Liver (tissue), 9 donors: ENCODE data around the gene TACR2. TPM values are rescaled to one million over a fixed set of nuclear protein-coding genes. Genes with fewer than 3 reads are reported as not detected.

ENCODE experiments used
- DNase-seq: peaks from one replicate; pipeline ENCODE4 v3.0.0-alpha.2; 2017; ENCODE audit warnings: low spot score
- H3K27ac ChIP-seq, 2 donors: one replicate each; pipeline ENCODE4 v1.7.0; 2013; ENCODE audit warnings: inconsistent platforms in 2 of 2, low read length in 2 of 2, control low read depth in 1 of 2, low read depth in 1 of 2, mild to moderate bottlenecking in 1 of 2
- H3K27me3 ChIP-seq, 4 donors: one replicate each; pipeline versions ENCODE4 v1.6.1 to v1.7.0; 2013; ENCODE audit warnings: low read length in 3 of 4, inconsistent platforms in 1 of 4, mild to moderate bottlenecking in 1 of 4, moderate library complexity in 1 of 4; ENCODE audit not compliant: control insufficient read depth in 4 of 4, insufficient read depth in 4 of 4
- H3K36me3 ChIP-seq, 4 donors: one replicate each; pipeline versions ENCODE4 v1.6.1 to v1.7.0; 2013; ENCODE audit warnings: low read length in 3 of 4, mild to moderate bottlenecking in 3 of 4, low read depth in 1 of 4, moderate library complexity in 1 of 4; ENCODE audit not compliant: control insufficient read depth in 4 of 4, insufficient read depth in 3 of 4
- H3K4me1 ChIP-seq, 4 donors: one replicate each; pipeline versions ENCODE4 v1.6.1 to v1.7.0; 2013; ENCODE audit warnings: low read length in 3 of 4, mild to moderate bottlenecking in 3 of 4, moderate library complexity in 1 of 4; ENCODE audit not compliant: control insufficient read depth in 4 of 4, insufficient read depth in 4 of 4
- H3K4me3 ChIP-seq, 3 donors: one replicate each; pipeline versions ENCODE4 v1.6.1 to v1.7.0; 2013; ENCODE audit warnings: low read length in 3 of 3, control low read depth in 1 of 3, low read depth in 1 of 3, mild to moderate bottlenecking in 1 of 3
- H3K9ac ChIP-seq, 2 donors: one replicate each; pipeline ENCODE4 v1.7.0; 2013; ENCODE audit warnings: low read length in 2 of 2, mild to moderate bottlenecking in 2 of 2, moderate library complexity in 2 of 2, control low read depth in 1 of 2, low read depth in 1 of 2
- H3K9me3 ChIP-seq, 4 donors: one replicate each; pipeline versions ENCODE4 v1.6.1 to v1.7.0; 2013; ENCODE audit warnings: low read length in 3 of 4; ENCODE audit not compliant: control insufficient read depth in 4 of 4
- EGR1 ChIP-seq, 2 donors: IDR thresholded peaks; 2 replicates each; pipeline ENCODE4 v1.6.1; 2016 to 2018; ENCODE audit warnings: antibody characterized with exemption in 2 of 2, low read depth in 2 of 2
- FOXA1 ChIP-seq: IDR thresholded peaks from 2 replicates; pipeline ENCODE4 v1.6.1; 2016; ENCODE audit warnings: antibody characterized with exemption
- GABPA ChIP-seq, 2 donors: IDR thresholded peaks in 1 of 2; conservative IDR thresholded peaks in 1 of 2; 2 replicates each; pipeline ENCODE4 v1.6.1; 2016; ENCODE audit warnings: antibody characterized with exemption in 2 of 2, mild to moderate bottlenecking in 1 of 2, moderate library complexity in 1 of 2
- HNF4A ChIP-seq, 2 donors: conservative IDR thresholded peaks; 2 replicates each; pipeline ENCODE4 v1.6.1; 2016; ENCODE audit warnings: antibody characterized with exemption in 2 of 2, mild to moderate bottlenecking in 2 of 2
- JUND ChIP-seq, 2 donors: IDR thresholded peaks; 2 replicates each; pipeline ENCODE4 v1.6.1; 2016; ENCODE audit warnings: antibody characterized with exemption in 2 of 2
- NR2F2 ChIP-seq: IDR thresholded peaks from 2 replicates; pipeline ENCODE4 v1.6.1; 2016; ENCODE audit warnings: antibody characterized with exemption
- RAD21 ChIP-seq, 2 donors: IDR thresholded peaks; 2 replicates each; pipeline ENCODE4 v1.6.1; 2016; ENCODE audit warnings: antibody characterized with exemption in 2 of 2, mild to moderate bottlenecking in 2 of 2
- RXRA ChIP-seq, 2 donors: IDR thresholded peaks; 2 replicates each; pipeline ENCODE4 v1.6.1; 2017 to 2018; ENCODE audit warnings: antibody characterized with exemption in 2 of 2, mild to moderate bottlenecking in 1 of 2
- SP1 ChIP-seq: IDR thresholded peaks from 2 replicates; pipeline ENCODE4 v1.6.1; 2018; ENCODE audit warnings: antibody characterized with exemption, mild to moderate bottlenecking
- TAF1 ChIP-seq: conservative IDR thresholded peaks from 2 replicates; pipeline ENCODE4 v1.6.1; 2016; ENCODE audit warnings: antibody characterized with exemption, mild to moderate bottlenecking
- YY1 ChIP-seq: IDR thresholded peaks from 2 replicates; pipeline ENCODE4 v1.6.1; 2016; ENCODE audit warnings: antibody characterized with exemption, mild to moderate bottlenecking
- WGBS: extraction: QIAGEN DNeasy Blood & Tissue Kit; methylation state at CpG from one replicate; pipeline ENCODE4 v1.1.7; 2013; 5-methylcytosine and 5-hydroxymethylcytosine counted together
- polyA plus RNA-seq, 2 donors: library from polyadenylated mRNA; stranded (reverse) in 1 of 2; unstranded in 1 of 2; fragments of 200-250 nt in 1 of 2; fragments of >200 nt in 1 of 2; fragmentation: Nextera tagmentation in 1 of 2; extraction: Ambion mirVana in 1 of 2; gene quantifications; one replicate each; pipeline versions ENCODE4 v1.2.1 to v1.2.3, GENCODE V29; 2013 to 2015
- total RNA-seq, 2 donors: library from RNA; depleted of rRNA; stranded (reverse); fragments of >200 nt; gene quantifications; one replicate each; pipeline ENCODE4 v1.2.3, GENCODE V29; 2014
- TF ChIP-seq, protein P1 (sequence below): IDR thresholded peaks from 2 replicates; pipeline ENCODE4 v1.6.1; 2016; ENCODE audit warnings: antibody characterized with exemption
- TF ChIP-seq, protein P2 (sequence below): fragments of 150-350 bp; IDR thresholded peaks from 2 replicates; pipeline ENCODE4 v1.5.1; 2017; ENCODE audit warnings: improper control_type of control experiment, low read depth, low read length; ENCODE audit not compliant: missing input control
- TF ChIP-seq, protein P3 (sequence below): IDR thresholded peaks from 2 replicates; pipeline ENCODE4 v1.6.1; 2016; ENCODE audit warnings: antibody characterized with exemption, mild to moderate bottlenecking
- TF ChIP-seq, protein P4 (sequence below): IDR thresholded peaks from 2 replicates; pipeline ENCODE4 v1.6.1; 2016; ENCODE audit warnings: antibody characterized with exemption
- TF ChIP-seq, protein P5 (sequence below): IDR thresholded peaks from 2 replicates; pipeline ENCODE4 v1.6.1; 2016; ENCODE audit warnings: antibody characterized with exemption
- donor health status: healthy.
- donor health status: healthy.
- donor health status: healthy.
- donor health status: healthy.
- donor health status: healthy.

TACR2 gene
- total and polyA plus RNA-seq, 4 donors: 0.08 to 0.18 (median 0.12) TPM; not detected in 1

DNA sequence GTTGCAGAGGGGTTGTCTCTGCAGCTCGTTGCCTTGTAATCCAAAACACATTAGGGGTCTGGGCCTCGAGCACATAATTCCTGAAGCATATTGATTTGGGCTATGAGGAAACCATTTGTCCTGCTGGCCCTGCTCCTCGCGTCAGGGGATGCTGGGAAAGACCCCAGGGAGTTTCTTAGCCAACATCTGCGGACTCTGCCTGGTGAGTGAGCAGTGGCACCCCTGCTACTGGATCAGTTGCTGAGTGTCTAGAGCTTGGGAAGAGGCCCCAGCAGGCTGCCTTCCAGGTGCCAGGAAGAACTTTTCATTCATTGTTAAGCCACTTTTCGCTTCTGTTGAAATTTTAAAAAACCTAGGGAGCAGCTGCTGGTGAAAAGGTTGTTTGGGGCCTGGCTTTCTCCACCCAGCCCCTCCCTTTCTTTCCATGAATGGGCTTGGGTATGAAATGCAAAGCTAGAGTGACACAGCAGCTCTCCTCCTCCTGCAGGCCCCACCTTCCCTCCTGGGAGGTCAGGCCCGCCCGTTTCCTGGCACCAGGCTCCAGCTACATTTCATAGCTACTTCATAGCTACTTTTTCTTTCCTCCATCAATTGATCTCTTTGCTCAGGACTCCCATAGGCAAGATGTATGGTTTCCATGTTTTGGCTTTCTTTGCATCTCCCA lies 26.8 kb downstream of the TACR2 start:
- no peaks in the 10 kb centered on the region for H3K27me3 ChIP-seq
- H3K4me3 ChIP-seq: no peak overlapping the region
- TF ChIP-seq, protein P1, sequence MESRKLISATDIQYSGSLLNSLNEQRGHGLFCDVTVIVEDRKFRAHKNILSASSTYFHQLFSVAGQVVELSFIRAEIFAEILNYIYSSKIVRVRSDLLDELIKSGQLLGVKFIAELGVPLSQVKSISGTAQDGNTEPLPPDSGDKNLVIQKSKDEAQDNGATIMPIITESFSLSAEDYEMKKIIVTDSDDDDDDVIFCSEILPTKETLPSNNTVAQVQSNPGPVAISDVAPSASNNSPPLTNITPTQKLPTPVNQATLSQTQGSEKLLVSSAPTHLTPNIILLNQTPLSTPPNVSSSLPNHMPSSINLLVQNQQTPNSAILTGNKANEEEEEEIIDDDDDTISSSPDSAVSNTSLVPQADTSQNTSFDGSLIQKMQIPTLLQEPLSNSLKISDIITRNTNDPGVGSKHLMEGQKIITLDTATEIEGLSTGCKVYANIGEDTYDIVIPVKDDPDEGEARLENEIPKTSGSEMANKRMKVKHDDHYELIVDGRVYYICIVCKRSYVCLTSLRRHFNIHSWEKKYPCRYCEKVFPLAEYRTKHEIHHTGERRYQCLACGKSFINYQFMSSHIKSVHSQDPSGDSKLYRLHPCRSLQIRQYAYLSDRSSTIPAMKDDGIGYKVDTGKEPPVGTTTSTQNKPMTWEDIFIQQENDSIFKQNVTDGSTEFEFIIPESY: no peak
- TF ChIP-seq FOXA1: no peak
- no peak for TF ChIP-seq YY1
- TF ChIP-seq SP1: no peak
- TF ChIP-seq, protein P2, sequence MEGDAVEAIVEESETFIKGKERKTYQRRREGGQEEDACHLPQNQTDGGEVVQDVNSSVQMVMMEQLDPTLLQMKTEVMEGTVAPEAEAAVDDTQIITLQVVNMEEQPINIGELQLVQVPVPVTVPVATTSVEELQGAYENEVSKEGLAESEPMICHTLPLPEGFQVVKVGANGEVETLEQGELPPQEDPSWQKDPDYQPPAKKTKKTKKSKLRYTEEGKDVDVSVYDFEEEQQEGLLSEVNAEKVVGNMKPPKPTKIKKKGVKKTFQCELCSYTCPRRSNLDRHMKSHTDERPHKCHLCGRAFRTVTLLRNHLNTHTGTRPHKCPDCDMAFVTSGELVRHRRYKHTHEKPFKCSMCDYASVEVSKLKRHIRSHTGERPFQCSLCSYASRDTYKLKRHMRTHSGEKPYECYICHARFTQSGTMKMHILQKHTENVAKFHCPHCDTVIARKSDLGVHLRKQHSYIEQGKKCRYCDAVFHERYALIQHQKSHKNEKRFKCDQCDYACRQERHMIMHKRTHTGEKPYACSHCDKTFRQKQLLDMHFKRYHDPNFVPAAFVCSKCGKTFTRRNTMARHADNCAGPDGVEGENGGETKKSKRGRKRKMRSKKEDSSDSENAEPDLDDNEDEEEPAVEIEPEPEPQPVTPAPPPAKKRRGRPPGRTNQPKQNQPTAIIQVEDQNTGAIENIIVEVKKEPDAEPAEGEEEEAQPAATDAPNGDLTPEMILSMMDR: no peak
- no peak for TF ChIP-seq TAF1
- TF ChIP-seq, protein P3, sequence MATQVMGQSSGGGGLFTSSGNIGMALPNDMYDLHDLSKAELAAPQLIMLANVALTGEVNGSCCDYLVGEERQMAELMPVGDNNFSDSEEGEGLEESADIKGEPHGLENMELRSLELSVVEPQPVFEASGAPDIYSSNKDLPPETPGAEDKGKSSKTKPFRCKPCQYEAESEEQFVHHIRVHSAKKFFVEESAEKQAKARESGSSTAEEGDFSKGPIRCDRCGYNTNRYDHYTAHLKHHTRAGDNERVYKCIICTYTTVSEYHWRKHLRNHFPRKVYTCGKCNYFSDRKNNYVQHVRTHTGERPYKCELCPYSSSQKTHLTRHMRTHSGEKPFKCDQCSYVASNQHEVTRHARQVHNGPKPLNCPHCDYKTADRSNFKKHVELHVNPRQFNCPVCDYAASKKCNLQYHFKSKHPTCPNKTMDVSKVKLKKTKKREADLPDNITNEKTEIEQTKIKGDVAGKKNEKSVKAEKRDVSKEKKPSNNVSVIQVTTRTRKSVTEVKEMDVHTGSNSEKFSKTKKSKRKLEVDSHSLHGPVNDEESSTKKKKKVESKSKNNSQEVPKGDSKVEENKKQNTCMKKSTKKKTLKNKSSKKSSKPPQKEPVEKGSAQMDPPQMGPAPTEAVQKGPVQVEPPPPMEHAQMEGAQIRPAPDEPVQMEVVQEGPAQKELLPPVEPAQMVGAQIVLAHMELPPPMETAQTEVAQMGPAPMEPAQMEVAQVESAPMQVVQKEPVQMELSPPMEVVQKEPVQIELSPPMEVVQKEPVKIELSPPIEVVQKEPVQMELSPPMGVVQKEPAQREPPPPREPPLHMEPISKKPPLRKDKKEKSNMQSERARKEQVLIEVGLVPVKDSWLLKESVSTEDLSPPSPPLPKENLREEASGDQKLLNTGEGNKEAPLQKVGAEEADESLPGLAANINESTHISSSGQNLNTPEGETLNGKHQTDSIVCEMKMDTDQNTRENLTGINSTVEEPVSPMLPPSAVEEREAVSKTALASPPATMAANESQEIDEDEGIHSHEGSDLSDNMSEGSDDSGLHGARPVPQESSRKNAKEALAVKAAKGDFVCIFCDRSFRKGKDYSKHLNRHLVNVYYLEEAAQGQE: no peak
- no peak for TF ChIP-seq GABPA (IDR thresholded peaks at IDR 0.05 in 1 of 2, conservative IDR thresholded peaks at IDR 0.05 in 1 of 2)
- no peak overlapping the region for H3K9ac ChIP-seq
- WGBS: 87% methylated on average over 8 of the region's 8 CpGs
- no peaks in the 10 kb centered on the region for H3K36me3 ChIP-seq
- no peak overlapping the region for H3K27ac ChIP-seq
- H3K4me1 ChIP-seq: no peaks in the 10 kb centered on the region
- no peaks in the 10 kb centered on the region for H3K9me3 ChIP-seq
- DNase-seq: peak; percentile 51

DNA sequence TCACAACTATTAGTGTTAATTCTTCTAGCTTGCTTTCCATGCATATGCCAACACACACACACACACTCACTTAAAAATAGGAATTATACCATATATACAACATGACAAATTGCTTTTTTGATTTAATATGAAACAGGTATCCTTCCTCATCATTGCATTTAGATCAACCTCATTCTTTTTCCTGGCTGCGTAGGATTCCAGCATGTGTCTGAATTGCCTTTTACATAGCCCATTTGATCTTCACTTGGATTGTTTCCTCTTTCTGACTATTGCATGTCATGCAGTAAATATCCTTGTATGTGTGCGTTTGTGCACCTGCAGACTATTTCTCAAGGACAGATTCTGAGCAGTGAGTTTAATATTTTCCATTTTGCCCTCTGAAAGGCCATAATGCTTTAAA lies 28.2 kb downstream of the TACR2 start:
- H3K4me1 ChIP-seq: no peaks in the 10 kb centered on the region
- H3K27ac ChIP-seq: no peak overlapping the region
- H3K9me3 ChIP-seq: no peaks in the 10 kb centered on the region
- no peaks in the 10 kb centered on the region for H3K27me3 ChIP-seq
- H3K36me3 ChIP-seq: peaks cover 0 to 4% (median 0%) of the 10 kb centered on the region in 4 donors
- no peak overlapping the region for H3K4me3 ChIP-seq
- TF ChIP-seq HNF4A (conservative IDR thresholded peaks at IDR 0.05) (no peak), NR2F2 (no peak), RAD21 (IDR thresholded peaks at IDR 0.05) (no peak), FOXA1 (no peak), JUND (IDR thresholded peaks at IDR 0.05) (no peak), EGR1 (IDR thresholded peaks at IDR 0.05; ENCODE audit: low read depth in 2 of 2) (no peak), RXRA (IDR thresholded peaks at IDR 0.05) (no peak)
- TF ChIP-seq, protein P2: no peak
- TF ChIP-seq, protein P4, sequence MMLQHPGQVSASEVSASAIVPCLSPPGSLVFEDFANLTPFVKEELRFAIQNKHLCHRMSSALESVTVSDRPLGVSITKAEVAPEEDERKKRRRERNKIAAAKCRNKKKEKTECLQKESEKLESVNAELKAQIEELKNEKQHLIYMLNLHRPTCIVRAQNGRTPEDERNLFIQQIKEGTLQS: no peak
- TF ChIP-seq, protein P5, sequence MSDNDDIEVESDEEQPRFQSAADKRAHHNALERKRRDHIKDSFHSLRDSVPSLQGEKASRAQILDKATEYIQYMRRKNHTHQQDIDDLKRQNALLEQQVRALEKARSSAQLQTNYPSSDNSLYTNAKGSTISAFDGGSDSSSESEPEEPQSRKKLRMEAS: no peak
- 93% methylated on average over 2 of the region's 2 CpGs for WGBS
- H3K9ac ChIP-seq: no peak overlapping the region
- no peak for DNase-seq
